GM19452 (cell line): ENCODE data around the gene DYSF.

Experiments
- ATAC-seq: cut with Tn5 transposase; IDR thresholded peaks from one replicate; pipeline ENCODE4 v1.9.1; 2021; ENCODE audit not compliant: unreplicated experiment

DYSF gene

GRCh38 chr2:71496156-71496770 lies 42.9 kb downstream of the DYSF start:
- ATAC-seq, result no peak

DNA sequence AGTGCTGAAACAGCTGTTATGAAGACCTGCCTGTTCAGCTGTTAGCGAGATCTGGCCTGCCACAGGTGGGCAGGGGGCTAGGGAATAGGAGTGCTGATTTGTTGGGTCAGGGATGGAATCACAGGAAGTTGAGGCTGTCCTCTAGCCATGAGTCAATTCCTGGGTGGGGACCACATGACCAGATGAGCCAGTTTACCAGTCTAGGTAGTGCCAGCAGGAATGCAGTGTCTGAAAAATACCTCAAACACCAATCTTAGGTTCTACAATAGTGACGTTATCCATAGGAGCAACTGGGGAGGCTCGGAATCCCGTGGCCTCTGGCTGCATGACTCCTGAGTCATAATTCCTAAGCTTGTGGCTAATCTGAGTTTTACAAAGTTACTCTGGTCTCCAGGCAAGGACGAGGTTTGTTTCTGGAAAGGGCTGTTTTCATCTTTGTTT lies 44.9 kb downstream of the DYSF start:
- ATAC-seq, result no peak

GRCh38 chr2:71499691-71500090 lies 46.3 kb downstream of the DYSF start:
- ATAC-seq, result no peak

DNA sequence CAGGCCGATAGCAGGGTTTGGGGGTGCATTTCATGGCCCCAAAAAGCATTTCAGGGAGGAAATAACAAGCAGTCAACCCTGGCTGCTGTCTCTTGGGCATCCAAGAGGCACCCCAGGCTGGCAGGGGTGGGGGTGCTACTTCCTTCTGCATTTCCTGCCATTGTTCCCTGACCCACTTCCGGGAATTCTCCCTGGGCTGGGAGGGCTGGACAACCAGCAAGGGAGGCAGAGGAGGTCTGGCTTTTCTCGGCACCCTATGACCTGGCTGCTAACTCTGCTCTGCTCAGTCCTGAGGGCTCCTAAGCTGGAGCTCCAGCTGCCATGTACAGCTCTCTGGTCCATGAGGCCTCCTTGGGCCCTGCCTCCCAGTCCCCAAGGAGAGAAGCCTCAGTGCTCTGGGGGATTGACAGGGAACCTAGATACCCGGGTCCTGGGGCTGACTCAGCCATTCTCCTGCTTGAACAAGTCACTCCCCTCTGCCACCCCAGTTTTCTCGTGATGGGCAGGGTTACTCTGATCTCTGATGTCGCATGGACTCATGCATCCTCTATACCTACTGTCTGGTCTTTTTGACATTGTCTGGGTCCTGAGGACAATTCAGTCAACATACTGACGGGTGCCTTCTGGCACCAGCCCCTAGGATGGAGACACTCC lies 47.2 kb downstream of the DYSF start:
- no peak for ATAC-seq

DNA sequence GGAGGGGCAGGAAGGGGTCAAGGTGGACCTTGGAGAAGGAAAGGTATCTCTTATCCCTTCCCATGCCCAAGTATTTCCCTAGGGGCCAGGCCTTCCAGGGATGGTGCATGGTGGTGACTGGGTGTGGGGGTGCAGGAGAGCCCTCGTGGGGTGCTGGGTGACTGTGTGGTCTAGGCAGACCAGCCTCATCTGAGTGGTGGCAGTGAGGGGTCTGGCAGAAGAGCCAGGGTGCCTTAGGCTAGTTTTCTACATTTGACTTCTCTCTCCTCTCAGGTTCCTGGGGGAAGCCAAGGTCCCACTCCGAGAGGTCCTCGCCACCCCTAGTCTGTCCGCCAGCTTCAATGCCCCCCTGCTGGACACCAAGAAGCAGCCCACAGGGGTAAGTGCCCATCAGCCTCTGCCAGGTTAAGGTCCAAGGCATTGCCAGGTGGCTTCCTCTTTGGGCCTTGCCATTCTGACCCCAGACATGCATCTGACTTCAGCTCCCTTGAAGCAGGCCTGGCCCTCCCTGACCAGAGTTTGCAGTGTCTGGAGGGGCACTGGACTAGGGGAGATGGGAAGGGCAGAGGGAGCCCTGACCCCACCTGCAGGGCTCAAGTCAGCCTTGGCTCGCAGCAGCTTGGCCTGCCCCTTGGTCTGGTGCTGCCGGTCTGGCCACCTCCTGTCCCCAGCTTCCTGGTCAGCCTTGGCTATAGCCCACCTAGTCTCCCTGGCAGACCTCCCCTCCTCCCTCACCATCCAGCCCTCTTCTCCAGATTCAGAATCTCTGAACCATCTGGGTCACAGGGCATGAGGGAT lies 49.8 kb downstream of the DYSF start:
- ATAC-seq, result no peak

- no peak for ATAC-seq
Measured at GRCh38 chr2:71503837-71504236, 50.5 kb downstream of the DYSF start.

- ATAC-seq, result no peak
Measured at GRCh38 chr2:71504611-71505010, 51.2 kb downstream of the DYSF start.

DNA sequence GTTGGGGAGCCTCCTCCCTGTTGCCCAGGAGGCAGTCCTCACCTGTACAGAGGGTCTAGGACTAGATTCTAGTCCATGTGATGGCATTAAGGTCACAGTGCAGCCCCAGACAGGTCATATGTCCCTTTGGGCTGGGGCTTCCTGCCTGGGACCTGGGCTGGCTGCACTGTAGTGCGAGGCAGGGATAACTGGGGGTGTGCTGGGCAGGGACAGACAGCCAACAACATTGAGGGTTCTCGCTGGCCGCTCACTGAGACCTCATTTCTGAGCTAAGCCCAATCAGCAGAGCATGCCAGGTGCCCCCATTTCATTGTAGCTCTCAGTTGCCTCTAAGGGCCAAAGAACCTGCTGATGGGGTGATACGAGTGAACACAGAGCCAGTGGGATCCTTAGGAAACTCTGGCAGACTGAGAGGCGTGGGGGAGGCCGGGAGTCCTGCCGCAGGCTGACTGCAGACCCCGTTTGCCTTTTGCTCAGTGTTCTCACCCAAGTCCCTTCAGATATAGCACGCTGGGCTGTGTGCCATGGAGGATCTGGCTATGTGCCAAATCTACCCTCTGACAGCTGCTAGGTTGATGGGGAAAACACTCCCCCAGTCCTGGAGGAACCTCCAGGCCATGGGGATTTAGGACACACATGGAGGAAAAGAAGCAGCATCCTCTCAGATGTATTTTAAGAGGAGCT lies 51.9 kb downstream of the DYSF start:
- no peak for ATAC-seq

DNA sequence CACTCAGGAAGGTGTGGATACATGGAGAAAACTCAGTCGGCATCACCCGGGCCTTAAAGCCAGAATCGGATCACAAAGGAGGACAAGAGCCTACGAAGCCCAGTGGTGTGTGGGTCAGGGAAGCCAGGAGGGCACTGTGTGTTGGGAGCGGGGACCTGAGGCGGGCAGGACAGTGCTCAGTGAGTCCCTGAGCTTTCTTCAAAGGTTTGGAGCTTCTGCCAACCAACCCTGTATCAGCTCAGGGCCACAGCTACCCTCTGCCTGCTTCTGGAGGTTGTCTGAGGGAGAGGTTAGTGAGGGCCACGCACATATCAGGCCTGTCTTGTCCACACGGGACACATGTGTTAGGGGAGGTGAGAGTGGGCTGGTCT lies 52.4 kb downstream of the DYSF start:
- no peak for ATAC-seq

GRCh38 chr2:71506222-71507153 lies 53.1 kb downstream of the DYSF start:
- no peak for ATAC-seq

- ATAC-seq, result no peak
Measured at GRCh38 chr2:71507476-71507875, 54.1 kb downstream of the DYSF start.

DNA sequence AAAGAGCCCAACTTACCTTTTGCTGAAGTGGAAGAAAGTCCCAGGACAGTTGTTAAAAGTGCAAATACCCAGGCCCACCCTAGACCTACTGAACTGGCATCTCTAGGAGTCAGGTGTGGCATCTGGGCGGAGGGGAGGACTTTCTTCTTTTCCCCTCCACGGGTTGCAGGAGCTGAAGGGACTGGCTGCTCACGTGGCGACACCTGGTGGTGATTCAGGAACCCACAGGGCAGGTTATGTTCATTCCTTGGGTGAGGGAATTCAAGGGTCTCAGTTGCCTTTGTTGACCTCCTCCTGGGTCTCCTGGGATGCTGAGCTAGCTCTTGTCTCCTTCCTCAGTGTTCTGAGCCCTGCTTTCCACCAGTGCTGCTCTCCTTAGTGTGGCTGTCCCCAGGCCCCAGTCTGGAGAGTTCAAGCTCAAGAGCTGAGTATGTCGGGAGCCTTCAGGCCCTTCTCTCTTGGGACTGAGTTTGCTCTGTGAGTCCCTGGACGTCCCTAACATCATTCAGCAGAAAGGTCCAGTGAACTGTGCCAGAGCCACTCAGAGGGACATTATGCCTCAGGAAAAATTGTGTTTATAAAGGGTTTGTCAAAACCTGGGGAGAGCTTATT lies 56.9 kb downstream of the DYSF start:
- no peak for ATAC-seq

DNA sequence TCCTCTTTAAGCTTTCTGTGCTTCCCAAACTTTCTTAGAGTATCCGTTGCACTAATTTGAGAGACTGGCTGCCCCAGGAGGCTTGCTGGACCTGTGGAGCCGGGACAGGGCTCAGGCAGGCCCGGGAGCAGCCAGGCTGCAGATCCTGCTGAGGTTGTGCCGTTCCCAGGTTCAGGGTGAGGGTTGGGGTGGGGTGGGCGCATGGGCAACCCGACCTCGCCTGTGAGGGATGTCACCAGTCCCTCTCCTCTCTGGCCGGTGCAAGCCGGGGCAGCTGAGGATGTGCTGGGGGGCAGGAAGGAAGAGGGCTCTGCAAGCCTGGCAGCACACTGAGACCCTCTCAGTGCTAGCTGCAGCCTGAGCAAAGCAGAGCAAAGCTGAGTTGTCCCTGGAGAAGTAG lies 57.6 kb downstream of the DYSF start:
- no peak for ATAC-seq

- no peak for ATAC-seq
Measured at GRCh38 chr2:71511776-71512175, 58.4 kb downstream of the DYSF start.

- ATAC-seq, result no peak
Measured at GRCh38 chr2:71512386-71512785, 59.0 kb downstream of the DYSF start.

DNA sequence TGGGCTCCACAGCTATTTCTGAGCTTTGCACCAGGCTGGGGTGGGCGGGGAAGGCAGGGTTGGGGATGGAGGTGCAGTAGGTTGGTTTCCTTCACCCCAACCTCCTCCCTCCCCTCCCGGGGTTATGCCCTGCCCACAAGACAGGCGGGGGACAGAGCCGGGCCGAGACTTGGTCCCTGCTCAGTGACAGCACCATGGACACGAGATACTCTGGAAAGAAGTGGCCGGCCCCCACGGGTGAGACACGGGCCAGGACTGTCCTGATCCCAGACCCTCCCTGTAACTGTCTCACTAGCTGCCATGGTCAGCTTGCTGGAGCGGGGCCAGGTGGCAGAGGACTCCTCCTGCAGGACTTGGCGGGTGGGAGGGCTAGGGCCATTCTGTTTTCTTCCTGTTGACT lies 59.7 kb downstream of the DYSF start:
- no peak for ATAC-seq

DNA sequence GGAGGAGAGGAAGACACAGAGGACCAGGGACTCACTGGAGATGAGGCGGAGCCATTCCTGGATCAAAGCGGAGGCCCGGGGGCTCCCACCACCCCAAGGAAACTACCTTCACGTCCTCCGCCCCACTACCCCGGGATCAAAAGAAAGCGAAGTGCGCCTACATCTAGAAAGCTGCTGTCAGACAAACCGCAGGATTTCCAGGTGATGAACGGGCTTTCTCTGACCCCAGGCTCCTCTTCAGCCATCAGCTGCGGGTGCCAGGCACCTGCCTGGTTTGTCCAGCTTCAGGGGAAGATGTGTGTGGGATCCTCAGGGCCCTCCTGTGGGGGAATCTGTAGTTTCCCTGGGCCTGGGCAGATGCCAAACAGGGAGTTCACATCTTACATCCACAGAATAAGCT lies 60.4 kb downstream of the DYSF start:
- ATAC-seq, result no peak

- ATAC-seq, result no peak
Measured at GRCh38 chr2:71516253-71516888, 63.0 kb downstream of the DYSF start.

- ATAC-seq, result no peak
Measured at GRCh38 chr2:71517851-71518250, 64.5 kb downstream of the DYSF start.
